ENCODE results near the gene NFYA.
"Not testable (repeated sequence)": the region's sequence is repeated elsewhere in the genome, so short reads cannot be mapped to it uniquely, and the experiment has no call there.

NFYA gene

DNA sequence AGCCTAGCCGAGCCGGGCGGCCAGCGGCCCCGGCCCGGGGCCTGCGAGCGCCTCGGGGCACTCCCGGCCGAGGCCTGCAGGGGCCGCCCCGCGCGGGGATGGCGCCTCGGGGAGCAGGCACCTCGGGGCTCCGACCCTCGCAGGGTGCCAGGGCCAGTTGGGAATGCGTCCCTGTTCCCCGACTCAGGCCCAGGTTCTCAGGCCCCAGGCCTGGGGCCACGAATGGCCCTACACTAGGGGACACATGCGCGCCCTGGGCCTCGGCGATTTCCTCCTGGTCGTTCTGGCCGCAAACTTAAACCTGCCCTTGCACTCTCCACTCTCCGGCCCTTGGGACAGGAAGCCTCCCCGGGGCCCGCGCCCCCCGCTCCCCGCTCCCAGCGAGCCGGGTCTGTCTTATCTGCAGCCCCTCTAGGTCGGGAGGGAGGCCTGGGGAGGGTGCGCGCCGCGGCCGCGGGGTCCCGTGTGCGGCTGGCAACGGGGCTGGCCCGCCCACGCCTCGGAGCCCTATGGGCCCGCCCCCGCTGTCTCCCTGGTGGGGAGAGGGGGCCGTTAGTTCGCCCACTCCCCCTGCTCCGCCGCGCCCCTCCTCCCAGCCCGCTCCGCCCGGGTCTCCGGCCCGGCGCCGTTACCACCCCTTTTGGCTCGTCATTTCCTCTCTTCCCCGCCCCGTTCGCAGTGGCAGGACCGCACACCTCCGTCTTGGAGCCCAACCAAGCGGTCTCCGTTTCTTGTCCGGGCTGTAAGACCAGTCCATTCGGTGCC is 611 bp downstream of the NFYA start:
- peak; percentile 76 for DNase-seq (ENCODE audit: low read depth)

DNA sequence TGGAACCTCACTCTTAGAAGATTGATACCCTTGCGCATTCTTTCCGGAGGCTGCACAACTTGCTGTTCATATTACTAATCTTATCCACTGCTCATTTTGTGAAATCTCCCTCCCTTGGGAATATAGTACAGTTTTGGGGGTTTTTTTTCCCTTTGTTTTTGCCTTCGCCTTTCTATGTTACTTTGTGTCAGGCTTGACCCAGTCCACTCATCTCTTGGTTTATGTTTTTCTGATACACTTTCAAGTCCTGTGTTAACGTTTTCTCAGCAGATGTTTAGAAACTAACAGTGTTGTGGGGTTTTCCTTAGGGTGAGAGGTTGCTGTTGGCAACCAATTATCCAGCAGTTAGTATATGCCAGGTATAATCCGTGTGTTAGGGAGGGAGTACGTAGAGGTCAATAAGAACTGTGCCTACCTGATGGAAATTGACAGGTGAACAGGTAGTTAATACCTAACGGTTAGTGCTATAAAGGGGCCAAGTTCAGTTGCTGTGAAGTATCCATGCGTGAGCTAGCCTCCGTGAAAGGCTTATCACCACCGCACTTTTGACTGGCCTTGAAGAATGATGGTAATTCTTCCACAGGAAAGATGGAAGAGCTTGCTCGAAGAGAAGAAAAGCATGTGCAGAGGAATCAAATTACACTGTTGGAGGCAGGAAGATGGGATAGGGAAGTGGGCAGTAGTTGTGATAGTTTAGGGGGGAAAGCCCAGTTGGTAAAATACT is 1.4 kb downstream of the NFYA start:
- DNase-seq (ENCODE audit: low read depth), result peak; percentile 51

DNA sequence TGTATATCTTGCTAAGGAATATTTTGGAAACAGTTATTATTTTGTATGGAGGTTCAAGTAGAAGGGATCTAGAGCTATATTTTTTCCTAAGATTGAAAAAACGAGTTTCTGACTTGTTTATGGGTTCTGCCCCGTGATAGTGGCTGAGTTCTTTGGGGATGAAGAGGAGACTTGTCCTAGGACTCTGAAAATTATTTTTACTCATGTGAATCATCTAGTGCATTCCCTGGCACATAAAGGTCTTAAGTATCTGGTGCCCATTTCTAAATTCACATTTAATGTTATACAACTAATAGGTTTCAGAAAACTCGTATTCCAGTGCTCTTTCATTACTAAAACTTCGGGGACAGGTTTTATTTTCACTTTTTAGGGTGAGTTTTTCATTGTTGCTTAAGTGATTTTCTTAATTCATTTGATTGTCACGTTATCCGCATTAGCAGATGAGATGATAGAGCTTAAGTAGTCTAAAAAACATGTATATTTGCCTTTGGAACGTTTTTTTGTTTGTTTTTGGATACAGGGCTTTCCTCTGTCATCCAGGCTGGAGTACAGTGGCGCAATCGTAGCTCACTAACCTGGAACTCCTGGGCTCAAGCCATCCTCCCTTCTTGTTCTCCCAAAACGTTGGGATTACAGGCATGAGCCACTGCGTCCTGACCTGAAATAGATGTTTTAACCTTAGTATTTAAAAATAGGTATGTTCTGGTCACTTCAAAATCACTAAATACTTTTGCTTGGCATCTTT is 2.1 kb downstream of the NFYA start:
- DNase-seq (ENCODE audit: low read depth), result peak; percentile 38

DNA sequence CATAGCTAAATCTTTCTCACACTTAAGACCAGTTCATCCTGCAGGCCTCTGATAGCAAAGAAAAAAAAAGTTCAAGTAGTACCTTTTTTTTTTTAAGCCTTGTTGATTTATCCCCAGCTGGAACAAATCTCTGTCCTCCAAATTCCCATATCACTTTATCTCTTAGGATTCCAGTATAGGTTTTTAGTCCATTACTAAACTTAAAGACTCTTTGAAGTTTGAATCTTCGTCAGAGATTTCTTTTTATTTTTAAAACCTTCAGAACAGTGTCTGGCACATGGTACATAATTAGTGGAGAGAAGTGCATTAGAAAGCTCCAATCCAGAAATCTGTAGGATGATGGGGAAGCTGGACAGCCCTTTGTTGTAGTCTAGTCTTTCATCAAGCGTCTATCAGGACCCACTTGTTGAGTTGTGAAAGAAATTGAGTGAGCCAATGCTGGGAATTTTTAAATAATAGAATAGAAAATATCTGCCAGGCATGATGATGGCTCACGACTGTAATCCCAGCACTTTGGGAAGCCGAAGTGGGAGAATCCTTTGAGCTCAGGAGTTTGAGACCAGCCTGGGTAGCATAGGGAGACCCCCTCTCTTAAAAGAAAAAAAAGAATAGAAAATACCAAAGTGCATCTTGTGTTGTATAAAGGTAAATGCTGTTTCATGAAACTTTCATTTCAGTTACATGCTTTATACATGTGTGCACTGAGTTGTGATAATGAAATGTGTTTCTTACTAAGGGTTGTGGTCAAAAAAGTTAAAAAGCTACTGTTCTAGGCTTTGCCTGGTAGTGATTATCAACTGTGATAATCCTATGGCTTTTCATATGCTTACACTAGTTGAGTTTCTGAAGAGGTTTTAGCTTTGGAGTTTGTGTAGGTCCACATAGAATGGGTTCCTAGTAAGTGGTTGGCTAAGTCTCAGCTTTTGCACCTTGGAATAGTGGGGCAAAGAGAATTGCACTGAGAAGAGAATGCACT is 3.2 kb downstream of the NFYA start:
- no peak for DNase-seq (ENCODE audit: low read depth)

DNA sequence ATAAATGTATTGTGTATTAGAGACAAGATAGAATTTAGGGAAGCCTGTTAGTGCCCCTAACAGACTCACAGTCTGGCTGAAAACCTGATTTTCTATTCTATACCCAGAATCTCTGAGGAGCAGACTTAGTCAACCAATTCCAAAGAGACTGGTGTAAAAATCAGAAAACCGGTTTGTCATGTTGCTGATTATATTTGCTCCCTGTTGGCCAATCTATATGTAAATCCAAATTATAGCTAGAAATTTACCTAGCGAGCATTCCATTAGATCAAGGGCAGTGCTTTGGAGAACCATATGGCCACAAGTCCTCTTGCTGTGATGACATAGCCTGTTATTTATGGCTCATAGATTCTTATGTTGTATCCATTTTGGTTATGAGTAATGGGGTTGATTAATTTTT is 4.8 kb downstream of the NFYA start:
- DNase-seq (ENCODE audit: low read depth), result no peak

DNA sequence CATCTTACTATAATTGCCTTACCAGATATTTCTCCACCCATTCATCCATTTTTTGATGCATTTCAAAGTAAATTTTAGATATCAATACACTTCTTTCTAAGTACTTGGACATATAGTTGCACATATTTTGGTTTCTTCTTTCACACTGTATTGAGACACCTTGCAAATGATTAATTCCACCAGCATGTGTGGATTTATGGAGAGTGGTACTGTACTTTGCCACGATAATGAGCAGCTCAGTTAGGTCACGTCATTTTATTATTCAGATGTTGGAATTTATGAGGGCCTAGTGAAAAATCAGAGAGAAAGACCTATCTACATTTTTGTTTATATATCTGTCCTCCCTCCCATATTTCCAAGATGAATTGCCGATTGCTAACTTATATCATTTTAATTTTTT is 5.3 kb downstream of the NFYA start:
- DNase-seq (ENCODE audit: low read depth), result no peak

DNA sequence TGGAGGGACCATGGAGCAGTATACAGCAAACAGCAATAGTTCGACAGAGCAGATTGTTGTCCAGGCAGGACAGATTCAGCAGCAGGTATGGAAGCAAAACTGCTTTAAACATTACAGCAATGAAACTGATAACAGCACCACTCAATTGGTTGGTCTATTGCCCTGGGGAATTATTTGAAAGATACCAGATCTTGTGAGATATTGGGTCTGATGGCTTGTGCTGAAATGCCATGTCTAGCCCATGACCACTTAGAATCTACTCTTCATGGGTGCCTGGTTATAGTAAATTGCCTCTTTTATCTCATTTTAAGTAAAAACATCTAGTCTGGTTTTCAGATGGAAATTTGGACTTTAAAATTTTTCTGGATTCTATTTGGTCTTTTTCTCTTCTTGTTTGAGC is 6.3 kb downstream of the NFYA start:
- DNase-seq (ENCODE audit: low read depth), result no peak

DNA sequence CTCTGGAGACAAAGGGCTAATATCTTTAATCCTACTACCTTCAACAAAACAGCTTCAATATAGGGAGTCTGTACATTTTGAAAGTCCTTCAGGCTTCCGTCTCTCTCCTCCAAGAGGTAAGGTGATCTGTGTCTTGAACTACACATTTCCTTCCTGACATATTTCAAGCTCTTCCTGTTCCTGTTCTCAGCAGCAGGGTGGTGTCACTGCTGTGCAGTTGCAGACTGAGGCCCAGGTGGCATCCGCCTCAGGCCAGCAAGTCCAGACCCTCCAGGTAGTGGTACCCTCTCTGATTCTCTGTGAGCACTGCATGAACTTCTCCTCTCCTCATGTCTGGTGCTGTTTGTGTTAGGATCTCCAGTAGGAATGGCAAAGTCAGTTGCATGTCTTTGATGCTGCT is 7.8 kb downstream of the NFYA start:
- no peak for DNase-seq (ENCODE audit: low read depth)

DNA sequence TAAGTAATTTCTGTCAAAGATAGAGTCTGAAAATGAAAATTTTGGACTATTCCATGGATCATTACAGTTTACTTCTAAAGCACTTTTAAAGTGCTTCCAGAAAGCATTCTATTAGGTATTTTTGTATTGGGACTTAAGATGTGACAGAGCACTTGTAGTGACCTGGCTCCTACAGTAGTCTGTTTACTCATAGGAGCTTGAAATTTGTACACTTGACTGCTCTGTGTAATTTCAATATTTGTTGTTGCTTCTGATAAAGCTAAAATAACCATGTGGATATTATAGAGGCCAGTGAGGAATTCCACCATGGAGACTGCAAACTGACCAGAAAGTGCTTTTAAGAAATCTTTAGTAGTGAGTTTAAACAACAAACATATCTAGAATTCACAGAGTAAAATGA is 10.3 kb downstream of the NFYA start:
- no peak for DNase-seq (ENCODE audit: low read depth)

DNA sequence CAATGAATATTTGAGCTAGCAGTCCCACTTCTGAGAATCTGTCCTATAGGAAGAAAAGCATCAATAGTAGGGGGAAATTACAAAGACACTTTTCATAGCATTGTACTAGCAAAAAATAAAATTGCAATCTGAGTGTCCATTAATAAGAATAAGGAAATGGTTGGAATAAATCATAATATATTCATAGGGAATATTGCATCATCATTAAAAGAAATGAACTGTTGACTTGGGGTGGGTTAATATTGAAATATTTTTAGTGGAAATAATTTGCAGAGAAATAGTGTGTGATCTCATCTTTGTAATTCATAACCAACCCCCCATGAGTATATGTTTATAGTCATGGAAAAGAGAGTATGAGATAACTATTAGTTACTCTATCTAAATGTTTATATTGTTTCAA is 12.4 kb downstream of the NFYA start:
- DNase-seq (ENCODE audit: low read depth), result no peak

DNA sequence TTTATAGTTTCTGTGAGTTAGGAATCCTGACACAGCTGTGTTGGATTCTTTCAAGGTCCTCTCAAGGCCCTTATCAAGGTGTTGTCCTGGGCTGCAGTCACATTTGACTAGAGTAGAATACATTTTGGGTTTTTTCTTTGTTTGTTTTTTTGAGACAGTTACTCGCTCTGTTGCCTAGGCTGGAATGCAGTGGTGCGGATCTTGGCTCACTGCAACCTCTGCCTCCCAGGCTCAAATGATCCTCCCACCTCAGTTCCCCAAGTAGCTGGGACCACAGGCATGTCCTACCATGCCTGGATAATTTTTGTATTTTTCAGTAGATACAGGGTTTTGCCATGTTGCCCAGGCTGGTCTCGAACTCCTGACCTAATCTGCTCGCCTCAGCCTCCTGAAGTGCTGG is 15.7 kb downstream of the NFYA start:
- DNase-seq (ENCODE audit: low read depth), result peak; percentile 43

DNA sequence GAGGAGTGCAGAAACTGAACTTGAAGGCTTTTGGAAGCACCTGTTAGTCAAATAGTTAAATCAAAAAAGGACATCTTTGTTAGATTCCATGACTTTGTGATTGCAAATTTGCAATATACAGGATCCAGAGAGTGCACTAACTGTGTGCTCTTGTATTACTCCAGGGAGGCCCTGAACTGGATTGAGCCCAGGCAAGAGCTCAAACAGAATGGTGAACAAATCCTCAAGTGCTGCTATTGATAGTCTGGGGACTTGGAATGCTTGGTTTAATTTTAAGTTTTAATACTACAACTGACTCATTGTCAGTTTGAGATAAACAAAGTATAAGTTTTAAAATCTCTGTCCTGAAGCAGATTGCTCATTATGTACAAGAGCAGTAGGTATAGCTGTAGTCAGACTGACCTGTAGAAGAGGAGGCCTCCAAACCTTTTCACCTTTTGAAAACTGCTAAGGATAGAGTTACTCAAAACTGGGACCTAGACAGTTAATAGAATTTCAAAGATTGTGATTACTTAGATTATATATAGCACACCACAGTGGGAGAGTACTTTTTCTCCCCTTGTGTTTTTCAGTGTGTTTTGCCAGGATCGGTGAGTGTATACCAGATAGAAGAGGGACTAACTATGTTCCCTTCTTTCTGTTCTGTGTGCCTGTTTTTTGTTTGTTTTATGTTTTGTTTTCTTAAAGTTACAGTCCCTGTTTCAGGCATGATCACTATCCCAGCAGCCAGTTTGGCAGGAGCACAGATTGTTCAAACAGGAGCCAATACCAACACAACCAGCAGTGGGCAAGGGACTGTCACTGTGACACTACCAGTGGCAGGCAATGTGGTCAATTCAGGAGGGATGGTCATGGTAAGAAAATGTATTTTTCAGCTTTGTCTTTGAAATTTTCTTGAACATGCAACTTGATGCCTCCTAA is 18.3 kb downstream of the NFYA start:
- DNase-seq (ENCODE audit: low read depth), result no peak

DNA sequence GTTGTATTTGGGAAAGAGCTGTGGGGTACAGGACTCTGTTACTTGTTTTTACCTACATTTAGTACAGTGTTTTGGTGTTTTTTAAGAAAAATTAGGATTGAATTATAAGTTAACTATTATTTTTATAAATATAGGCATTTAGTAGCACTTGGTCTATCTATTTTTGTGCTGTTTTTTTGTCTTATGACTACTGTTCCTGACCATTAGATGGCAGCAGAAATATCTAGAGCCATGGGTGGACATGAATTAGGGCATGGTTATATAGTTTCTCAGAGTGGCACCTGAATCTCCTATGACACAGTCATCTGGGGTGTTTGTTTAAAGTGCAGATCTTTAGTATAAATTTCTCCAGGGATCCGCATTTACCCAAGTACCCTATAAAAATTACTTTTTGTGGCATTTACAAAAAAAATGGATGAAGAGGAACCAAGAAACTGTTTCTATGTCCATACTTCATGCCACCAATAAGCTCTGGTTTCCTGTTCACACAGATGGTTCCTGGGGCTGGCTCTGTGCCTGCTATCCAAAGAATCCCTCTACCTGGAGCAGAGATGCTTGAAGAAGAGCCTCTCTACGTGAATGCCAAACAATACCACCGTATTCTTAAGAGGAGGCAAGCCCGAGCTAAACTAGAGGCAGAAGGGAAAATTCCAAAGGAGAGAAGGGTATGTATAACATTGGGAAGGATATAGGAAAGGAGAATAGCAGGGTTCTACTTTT is 19.8 kb downstream of the NFYA start:
- peak; percentile 41 for DNase-seq (ENCODE audit: low read depth)

DNA sequence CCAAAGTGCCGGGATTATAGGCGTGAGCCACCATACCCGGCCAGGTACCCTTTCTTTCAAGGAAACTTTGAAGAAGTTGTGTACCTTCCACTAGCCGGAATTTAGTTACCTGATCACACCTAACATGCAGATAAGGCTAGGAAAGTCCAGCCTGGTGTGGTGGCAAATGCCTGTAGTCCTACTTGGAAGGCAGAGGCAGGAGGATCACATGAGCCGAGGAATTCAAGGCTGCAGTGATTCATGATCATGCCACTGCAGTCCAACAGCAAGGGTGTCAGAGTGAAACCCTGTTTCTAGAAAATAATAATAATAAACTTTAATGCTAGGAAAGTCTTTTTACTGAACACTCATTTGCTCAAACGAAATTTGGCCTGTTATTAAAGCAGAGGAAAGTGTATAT is 21.0 kb downstream of the NFYA start:
- DNase-seq (ENCODE audit: low read depth), result peak; percentile 20

DNA sequence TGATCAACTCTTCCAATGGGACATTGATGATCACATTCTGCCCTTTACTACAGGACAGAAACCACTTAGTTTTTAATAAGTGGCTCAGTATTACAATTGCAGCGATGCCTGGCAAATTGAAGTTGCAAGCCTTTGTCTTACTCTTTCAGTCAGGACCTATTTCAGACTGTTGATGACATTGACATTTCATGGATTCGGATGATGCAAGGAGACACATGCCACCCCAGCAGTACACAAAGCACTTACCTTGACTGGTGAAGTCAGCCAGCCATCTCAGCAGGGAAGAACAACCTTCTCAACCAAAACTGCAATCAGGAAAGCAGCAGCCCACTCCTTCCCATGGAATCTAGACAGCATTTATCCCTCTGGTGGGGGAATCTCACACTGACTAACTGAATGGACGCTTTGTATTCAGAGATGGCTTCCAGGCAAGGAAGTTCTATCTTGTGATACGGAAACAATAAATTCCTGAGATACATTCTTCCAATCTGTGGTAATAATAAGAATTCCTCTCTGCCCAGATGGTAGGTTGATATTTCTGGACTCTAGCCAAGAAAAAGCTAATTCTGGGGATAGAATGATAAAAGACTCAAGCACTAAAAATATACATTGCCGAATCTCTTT is 24.8 kb downstream of the NFYA start:
- DNase-seq (ENCODE audit: low read depth), result peak; percentile 90

DNA sequence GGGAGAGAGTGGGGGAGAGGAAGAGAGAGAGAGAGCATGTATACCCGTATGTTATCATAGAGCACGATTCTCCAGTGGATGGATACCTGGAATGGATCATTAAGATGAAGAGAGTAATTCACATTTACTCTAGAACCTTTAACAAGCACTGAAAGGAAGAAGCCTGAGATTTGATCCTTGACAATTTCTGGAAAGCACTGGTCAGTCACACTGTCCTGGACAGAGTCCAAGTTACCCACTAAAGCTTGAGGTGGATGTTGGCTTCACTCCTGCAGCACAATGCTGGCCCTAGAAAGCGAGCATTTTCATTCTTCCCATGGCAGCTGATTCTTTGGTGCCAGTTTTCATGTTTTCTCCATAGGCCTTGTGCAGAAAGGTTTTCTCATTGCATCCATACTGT is 25.6 kb downstream of the NFYA start:
- DNase-seq (ENCODE audit: low read depth), result peak; percentile 27

DNA sequence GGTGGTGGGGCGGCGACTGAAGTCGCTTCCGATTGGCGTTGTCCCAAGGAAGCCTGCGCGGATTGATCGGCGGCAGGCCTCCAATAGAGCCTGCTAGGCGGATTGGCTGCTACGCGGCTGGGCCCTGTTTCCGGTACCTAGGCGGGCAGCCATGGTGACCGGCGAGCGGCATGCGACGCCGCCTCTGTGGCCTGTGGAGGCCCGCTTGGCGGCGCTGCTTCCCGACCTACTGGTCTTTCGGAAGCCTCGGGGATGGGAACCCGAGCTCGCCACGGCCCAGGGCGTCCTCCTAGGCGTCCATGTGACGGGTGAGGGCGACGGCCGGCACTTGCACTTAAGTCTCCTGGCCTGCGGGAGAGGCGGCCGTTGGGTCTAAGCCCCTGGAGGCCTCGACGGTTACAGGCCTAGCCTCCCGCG is 28.1 kb downstream of the NFYA start:
- no peak for DNase-seq (ENCODE audit: low read depth)

DNA sequence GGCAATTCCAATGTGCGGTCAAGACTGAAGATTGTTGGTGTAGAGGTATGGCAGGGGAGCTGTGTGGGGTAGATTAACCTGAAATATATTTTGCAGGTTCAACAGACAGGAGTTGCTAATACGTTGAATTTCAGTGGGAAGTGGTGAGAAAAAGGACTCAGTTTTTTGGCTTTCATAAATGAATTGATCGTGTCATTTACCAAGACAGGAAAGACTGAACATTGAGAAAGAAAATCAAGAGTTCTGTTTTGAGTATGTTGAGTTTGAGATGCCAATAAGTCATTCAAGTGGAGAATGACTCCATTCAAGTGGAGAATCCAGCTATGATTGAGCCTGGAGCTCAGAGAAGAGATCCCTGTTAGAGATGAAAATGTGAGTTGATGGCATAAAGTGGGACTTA is 31.1 kb downstream of the NFYA start:
- no peak for DNase-seq (ENCODE audit: low read depth)

DNA sequence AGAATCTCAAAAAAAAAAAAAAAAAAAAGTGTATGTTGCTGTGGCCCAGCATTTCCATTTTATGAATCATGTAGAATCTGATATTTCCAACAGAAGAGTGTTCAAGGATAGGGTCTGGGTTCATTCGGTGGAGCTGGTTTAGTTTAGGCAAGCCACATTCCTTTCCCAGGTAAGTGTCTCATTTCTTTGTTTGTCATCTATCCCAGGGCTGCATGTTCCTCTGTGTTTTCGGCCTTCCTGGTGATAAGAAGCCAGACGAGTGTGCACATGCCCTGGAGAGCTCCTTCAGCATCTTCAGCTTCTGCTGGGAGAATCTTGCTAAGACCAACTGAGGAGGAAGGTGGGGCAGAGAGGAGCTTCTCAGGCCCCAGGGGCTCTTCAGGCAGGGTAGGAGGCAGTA is 38.2 kb downstream of the NFYA start:
- DNase-seq (ENCODE audit: low read depth), result no peak

DNA sequence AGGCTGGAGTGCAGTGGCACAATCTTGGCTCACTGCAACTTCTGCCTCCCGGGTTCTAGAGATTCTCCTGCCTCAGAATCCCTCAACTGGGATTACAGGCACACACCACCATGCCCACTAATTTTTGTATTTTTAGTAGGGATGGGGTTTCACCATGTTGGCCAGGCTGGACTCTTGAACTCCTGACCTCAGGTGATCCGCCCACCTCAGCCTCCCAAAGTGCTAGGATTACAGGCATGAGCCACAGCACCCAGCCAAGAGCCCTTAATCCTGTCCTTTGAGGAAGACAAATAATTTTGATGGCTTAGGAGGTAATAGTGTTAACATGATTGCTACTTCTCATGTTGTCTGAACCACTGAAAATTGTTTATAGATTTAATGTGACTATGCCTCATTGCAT is 42.3 kb downstream of the NFYA start:
- DNase-seq (ENCODE audit: low read depth), result not testable (repeated sequence)

Data from EH (cell line).